Mucosa of descending colon (tissue), 3 donors: ENCODE measurements around the gene CASP5. TPM values are rescaled to one million over a fixed set of nuclear protein-coding genes. Genes with fewer than 3 reads are reported as not detected.

Experiments used
- ATAC-seq: fragments of 200-7000 bp; cut with Tn5 transposase; one replicate; pipeline ENCODE4 v1.9.1; 2020; ENCODE audit warnings: mild to moderate bottlenecking, moderate library complexity
- DNase-seq, 3 donors: peaks; one replicate each; pipeline ENCODE4 v3.0.0-alpha.2; 2020
- H3K36me3 ChIP-seq: fragments of 200-600 bp; one replicate; pipeline ENCODE4 v1.8.0; 2021; ENCODE audit warnings: low read depth, mild to moderate bottlenecking
- H3K4me1 ChIP-seq: fragments of 200-600 bp; one replicate; pipeline ENCODE4 v1.8.0; 2021; ENCODE audit warnings: low read depth, mild to moderate bottlenecking
- H3K4me3 ChIP-seq: fragments of 200-600 bp; one replicate; pipeline ENCODE4 v1.8.0; 2021; ENCODE audit warnings: mild to moderate bottlenecking
- H3K9me3 ChIP-seq: fragments of 200-600 bp; one replicate; pipeline ENCODE4 v1.8.0; 2021; ENCODE audit warnings: mild to moderate bottlenecking
- CTCF ChIP-seq: fragments of 200-600 bp; IDR thresholded peaks from one replicate; pipeline ENCODE4 v1.8.0; 2022; ENCODE audit warnings: antibody characterized with exemption, mild to moderate bottlenecking
- intact Hi-C, 2 donors: fragments of 100-400 bp; cut with DNase I in 1 of 2; cut with micrococcal nuclease in 1 of 2; formaldehyde crosslinking; loops; one replicate each; pipeline versions ENCODE4 v1.11.0 to v1.11.1; 2022; cut with DNase I, micrococcal nuclease
- total RNA-seq, 3 donors: library from RNA; stranded (reverse); fragmentation: NEBNext Ultra II Directional in 2 of 3; extraction: Animal tissue kit (Norgen Biotek cat#: 25700) in 2 of 3; gene quantifications; one replicate each; pipeline versions ENCODE4 v1.2.1 to v1.2.4, GENCODE V29; 2021 to 2023
- donor health status: DM: no; HTN: no; CAD: no; lungs with moderate emphysema.
- donor health status: DM: no; HTN: no; CAD: no.
- donor health status: DM: no; HTN: yes; CAD: no.

Gene CASP5
- total RNA-seq, 3 donors from 2014 or later, result 50.1 to 81.8 (median 80.5) TPM

GRCh38 chr11:104968856-104969776, 53.9 kb downstream of the CASP5 start:
- TF ChIP-seq CTCF, result no peak
- Histone ChIP-seq H3K36me3 (peaks cover 4% of the 10 kb centered on the region), H3K4me3 (no peak overlapping the region), H3K4me1 (peaks cover 15% of the 10 kb centered on the region), H3K9me3 (peaks cover 8% of the 10 kb centered on the region)
- peak; percentile 39 for ATAC-seq
- peak; percentile 24 to 54 (median 50) for DNase-seq
- intact Hi-C loops, result no loop called here

GRCh38 chr11:104968355-104968855, 54.6 kb downstream of the CASP5 start, which contains the start of gene CASP4:
CASP4 (minus strand) TSS chr11:104968574; CDS start chr11:104968525, 49 bp downstream.
- H3K4me1 ChIP-seq, result peaks cover 15% of the 10 kb centered on the region
- H3K4me3 ChIP-seq, result peak within 1 kb of the TSS; percentile 28
- intact Hi-C loops, result no loop called here
- DNase-seq, result peak in 1 of 3 donors; percentile 59
- peaks cover 12% of the 10 kb centered on the region for H3K9me3 ChIP-seq
- ATAC-seq, result peak; percentile 97
- peaks cover 4% of the 10 kb centered on the region for H3K36me3 ChIP-seq
- no peak for TF ChIP-seq CTCF

- peak; percentile 25 for ATAC-seq
- intact Hi-C loops, result no loop called here
- DNase-seq, result no peak
Observed at GRCh38 chr11:104967534-104968354, 55.2 kb downstream of the CASP5 start.

GRCh38 chr11:104965735-104966134, 57.2 kb downstream of the CASP5 start:
- Histone ChIP-seq H3K9me3 (peaks cover 8% of the 10 kb centered on the region), H3K4me1 (peaks cover 15% of the 10 kb centered on the region), H3K36me3 (peaks cover 4% of the 10 kb centered on the region), H3K4me3 (no peak overlapping the region)
- TF ChIP-seq CTCF, result no peak
- intact Hi-C loops, result no loop called here
- no peak for ATAC-seq
- no peak for DNase-seq

More at GRCh38 chr11:104967534-104968354, 55.2 kb downstream of the CASP5 start:
- Histone ChIP-seq H3K4me1 (peaks cover 15% of the 10 kb centered on the region), H3K4me3 (peak overlapping the region; percentile 28), H3K9me3 (peaks cover 8% of the 10 kb centered on the region), H3K36me3 (peaks cover 4% of the 10 kb centered on the region)
- TF ChIP-seq CTCF, result no peak

GRCh38 chr11:104964247-104964646, 58.7 kb downstream of the CASP5 start:
- Histone ChIP-seq H3K9me3 (peaks cover 8% of the 10 kb centered on the region), H3K4me3 (no peak overlapping the region), H3K36me3 (peaks cover 4% of the 10 kb centered on the region), H3K4me1 (peaks cover 15% of the 10 kb centered on the region)
- DNase-seq, result no peak
- ATAC-seq, result no peak
- intact Hi-C loops, result no loop called here
- TF ChIP-seq CTCF, result no peak
